Measurements from ENCODE around the gene WDR91. TPM values are rescaled to one million over a fixed set of nuclear protein-coding genes. Genes with fewer than 3 reads are reported as not detected.

The WDR91 gene
- total and polyA plus RNA-seq, 8 donors, result 17.8 to 47.9 (median 26.5) TPM

- no peak for DNase-seq
Measured at GRCh38 chr7:135246191-135246825, 35.0 kb upstream of the WDR91 start.

GRCh38 chr7:135245226-135246190 lies 34.2 kb upstream of the WDR91 start:
- TF ChIP-seq, protein P1, sequence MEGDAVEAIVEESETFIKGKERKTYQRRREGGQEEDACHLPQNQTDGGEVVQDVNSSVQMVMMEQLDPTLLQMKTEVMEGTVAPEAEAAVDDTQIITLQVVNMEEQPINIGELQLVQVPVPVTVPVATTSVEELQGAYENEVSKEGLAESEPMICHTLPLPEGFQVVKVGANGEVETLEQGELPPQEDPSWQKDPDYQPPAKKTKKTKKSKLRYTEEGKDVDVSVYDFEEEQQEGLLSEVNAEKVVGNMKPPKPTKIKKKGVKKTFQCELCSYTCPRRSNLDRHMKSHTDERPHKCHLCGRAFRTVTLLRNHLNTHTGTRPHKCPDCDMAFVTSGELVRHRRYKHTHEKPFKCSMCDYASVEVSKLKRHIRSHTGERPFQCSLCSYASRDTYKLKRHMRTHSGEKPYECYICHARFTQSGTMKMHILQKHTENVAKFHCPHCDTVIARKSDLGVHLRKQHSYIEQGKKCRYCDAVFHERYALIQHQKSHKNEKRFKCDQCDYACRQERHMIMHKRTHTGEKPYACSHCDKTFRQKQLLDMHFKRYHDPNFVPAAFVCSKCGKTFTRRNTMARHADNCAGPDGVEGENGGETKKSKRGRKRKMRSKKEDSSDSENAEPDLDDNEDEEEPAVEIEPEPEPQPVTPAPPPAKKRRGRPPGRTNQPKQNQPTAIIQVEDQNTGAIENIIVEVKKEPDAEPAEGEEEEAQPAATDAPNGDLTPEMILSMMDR (IDR thresholded peaks at IDR 0.05), result no peak
- 88 to 92% methylated on average over 9 of the region's 9 CpGs for WGBS, 2 donors
- H3K36me3 ChIP-seq, result no peaks in the 10 kb centered on the region
- no peak for DNase-seq
- H3K27ac ChIP-seq, result no peak overlapping the region
- H3K9me3 ChIP-seq, result no peaks in the 10 kb centered on the region
- H3K4me1 ChIP-seq, result no peaks in the 10 kb centered on the region
- no peaks in the 10 kb centered on the region for H3K27me3 ChIP-seq
- no peak for ATAC-seq
- intact Hi-C loops (cut with DNase I), result no loop called here
- FAIRE-seq, result no peak
- H3K4me3 ChIP-seq, result no peak overlapping the region

More at GRCh38 chr7:135246191-135246825, 35.0 kb upstream of the WDR91 start:
- intact Hi-C loops (cut with DNase I), result no loop called here
- TF ChIP-seq, protein P1 (IDR thresholded peaks at IDR 0.05), result no peak
- ATAC-seq, result no peak
- FAIRE-seq, result no peak
- Histone ChIP-seq H3K36me3 (no peaks in the 10 kb centered on the region), H3K27me3 (no peaks in the 10 kb centered on the region), H3K4me1 (no peaks in the 10 kb centered on the region), H3K4me3 (no peak overlapping the region), H3K27ac (no peak overlapping the region), H3K9me3 (no peaks in the 10 kb centered on the region)
- WGBS, 2 donors, result 93 to 95% methylated on average over 43 of the region's 43 CpGs

DNA sequence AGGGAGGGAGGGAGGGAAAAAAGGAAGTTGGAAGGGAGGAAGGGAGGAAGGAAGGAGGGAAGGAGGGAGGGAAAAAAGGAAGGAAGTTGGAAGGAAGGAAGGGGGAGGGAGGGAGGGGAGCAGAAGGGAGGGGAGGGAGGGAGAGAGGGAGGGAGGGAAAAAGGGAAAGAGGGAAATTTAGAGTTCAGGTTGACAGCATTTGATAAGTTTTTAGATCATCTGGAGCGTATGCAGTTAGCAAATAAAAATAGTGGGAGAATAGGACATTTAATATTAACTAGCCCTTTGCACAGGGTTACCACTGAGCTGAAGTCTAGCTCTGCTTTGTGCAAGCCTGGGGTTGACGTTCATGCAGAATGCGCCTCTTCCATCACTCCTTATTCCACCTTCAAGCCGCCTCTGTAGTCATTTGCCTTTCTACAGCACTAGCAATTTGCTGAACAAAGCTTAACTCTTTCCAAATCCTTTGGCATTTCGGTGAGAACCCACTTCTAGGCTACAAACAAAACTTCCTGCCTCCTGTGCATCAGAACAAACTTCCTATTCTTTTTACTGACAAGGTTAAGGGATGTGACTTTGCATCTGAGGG lies 30.9 kb upstream of the WDR91 start:
- intact Hi-C loops (cut with DNase I), result no loop called here
- TF ChIP-seq, protein P1 (IDR thresholded peaks at IDR 0.05), result no peak
- no peaks in the 10 kb centered on the region for H3K36me3 ChIP-seq
- FAIRE-seq (no peak), ATAC-seq (no peak), DNase-seq (no peak)
- H3K4me3 ChIP-seq, result no peak overlapping the region
- H3K27me3 ChIP-seq, result no peaks in the 10 kb centered on the region
- WGBS, 2 donors, result 47 to 51% methylated on average over 5 of the region's 5 CpGs
- H3K4me1 ChIP-seq, result no peaks in the 10 kb centered on the region
- H3K27ac ChIP-seq, result no peak overlapping the region
- no peaks in the 10 kb centered on the region for H3K9me3 ChIP-seq

GRCh38 chr7:135240441-135240840 lies 29.1 kb upstream of the WDR91 start:
- intact Hi-C loops (cut with DNase I), result no loop called here
- ATAC-seq (no peak), FAIRE-seq (no peak), DNase-seq (no peak)
- H3K27ac ChIP-seq, result no peak overlapping the region
- H3K9me3 ChIP-seq, result no peaks in the 10 kb centered on the region
- 84 to 89% methylated on average over 9 of the region's 9 CpGs for WGBS, 2 donors
- no peaks in the 10 kb centered on the region for H3K4me1 ChIP-seq
- no peaks in the 10 kb centered on the region for H3K36me3 ChIP-seq
- H3K4me3 ChIP-seq, result no peak overlapping the region
- H3K27me3 ChIP-seq, result no peaks in the 10 kb centered on the region
- TF ChIP-seq, protein P1 (IDR thresholded peaks at IDR 0.05), result no peak

Measured in pancreas (tissue), 10 donors.